ENCODE measurements around the gene MUSTN1. TPM values are rescaled to one million over a fixed set of nuclear protein-coding genes. Genes with fewer than 3 reads are reported as not detected.

MUSTN1 gene
- total RNA-seq, 1 donor from 2014 or later = 30.2 TPM

DNA sequence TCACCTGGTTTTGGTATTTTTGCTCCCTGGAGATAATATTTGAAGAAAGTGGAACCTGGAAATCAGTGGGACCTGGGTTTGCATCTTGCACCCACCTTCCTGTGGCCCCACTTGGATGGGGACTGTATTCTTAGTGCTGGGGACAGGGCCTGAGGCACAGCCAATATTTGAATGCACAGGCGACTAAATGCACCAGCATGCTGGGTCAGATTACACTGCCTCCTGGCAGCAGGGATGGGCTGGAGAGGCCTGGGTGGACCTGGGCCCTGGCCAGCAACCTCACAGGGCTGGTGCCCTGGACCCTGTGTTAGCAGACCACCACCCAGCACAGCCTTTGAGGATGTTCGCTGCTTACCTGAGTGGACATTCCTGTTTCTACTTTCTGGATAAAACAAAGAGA lies 14.9 kb downstream of the MUSTN1 start:
- no peak for TF ChIP-seq POLR2A (IDR thresholded peaks at IDR 0.05)
- TF ChIP-seq, protein P1, sequence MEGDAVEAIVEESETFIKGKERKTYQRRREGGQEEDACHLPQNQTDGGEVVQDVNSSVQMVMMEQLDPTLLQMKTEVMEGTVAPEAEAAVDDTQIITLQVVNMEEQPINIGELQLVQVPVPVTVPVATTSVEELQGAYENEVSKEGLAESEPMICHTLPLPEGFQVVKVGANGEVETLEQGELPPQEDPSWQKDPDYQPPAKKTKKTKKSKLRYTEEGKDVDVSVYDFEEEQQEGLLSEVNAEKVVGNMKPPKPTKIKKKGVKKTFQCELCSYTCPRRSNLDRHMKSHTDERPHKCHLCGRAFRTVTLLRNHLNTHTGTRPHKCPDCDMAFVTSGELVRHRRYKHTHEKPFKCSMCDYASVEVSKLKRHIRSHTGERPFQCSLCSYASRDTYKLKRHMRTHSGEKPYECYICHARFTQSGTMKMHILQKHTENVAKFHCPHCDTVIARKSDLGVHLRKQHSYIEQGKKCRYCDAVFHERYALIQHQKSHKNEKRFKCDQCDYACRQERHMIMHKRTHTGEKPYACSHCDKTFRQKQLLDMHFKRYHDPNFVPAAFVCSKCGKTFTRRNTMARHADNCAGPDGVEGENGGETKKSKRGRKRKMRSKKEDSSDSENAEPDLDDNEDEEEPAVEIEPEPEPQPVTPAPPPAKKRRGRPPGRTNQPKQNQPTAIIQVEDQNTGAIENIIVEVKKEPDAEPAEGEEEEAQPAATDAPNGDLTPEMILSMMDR (IDR thresholded peaks at IDR 0.05) = no peak
- Histone ChIP-seq H3K27ac (no peak overlapping the region), H3K4me3 (no peak overlapping the region), H3K4me1 (no peaks in the 10 kb centered on the region), H3K36me3 (no peaks in the 10 kb centered on the region), H3K27me3 (no peaks in the 10 kb centered on the region), H3K9me3 (no peaks in the 10 kb centered on the region)
- DNase-seq (ENCODE audit: extremely low spot score in 2 of 2) = no peak
- intact Hi-C loops (cut with DNase I) = no loop called here

DNA sequence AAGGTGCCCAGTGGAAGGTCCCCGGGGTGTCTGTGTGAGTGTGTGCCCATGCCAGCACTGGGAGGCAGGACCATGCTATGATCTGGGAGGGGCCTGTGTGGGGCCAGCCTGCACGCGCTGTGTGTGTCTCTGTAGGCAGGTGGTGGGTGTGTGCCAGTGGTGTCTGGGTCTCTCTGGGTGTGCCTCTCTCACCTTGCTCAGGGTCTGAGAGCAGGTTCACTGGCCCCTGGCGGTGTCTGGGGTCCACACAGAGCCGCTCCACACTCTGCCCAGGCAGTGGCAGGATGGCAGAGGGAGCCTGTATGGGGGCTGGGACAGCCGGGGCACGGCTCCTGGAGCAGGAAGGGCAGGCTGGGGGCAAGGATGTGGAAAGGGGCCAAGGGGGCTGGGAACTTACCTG lies 17.0 kb downstream of the MUSTN1 start:
- intact Hi-C loops (cut with DNase I) = no loop called here

DNA sequence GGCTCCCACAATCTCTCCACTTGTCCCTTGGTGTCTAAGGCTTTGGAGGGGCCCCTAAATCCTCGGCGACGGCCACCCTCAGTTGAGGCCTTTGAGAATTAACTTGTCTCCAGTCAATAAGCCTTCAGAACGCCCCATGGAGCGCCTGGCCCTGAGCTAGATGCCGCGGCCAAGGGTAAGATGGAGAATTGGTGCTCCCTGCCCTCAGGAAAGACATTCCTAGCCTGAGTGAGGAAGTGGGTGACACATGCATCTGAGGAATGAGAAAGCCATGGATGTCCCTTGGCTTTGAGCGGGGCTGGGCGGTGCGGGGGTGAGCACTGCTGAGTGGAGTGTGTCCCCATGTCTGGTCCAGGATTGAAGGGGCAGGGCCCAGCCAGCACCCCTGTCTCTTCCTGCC lies 17.6 kb downstream of the MUSTN1 start:
- no peak overlapping the region for H3K27ac ChIP-seq
- H3K4me1 ChIP-seq = no peaks in the 10 kb centered on the region
- intact Hi-C loops (cut with DNase I) = no loop called here
- H3K9me3 ChIP-seq = no peaks in the 10 kb centered on the region
- H3K4me3 ChIP-seq = no peak overlapping the region
- no peak for TF ChIP-seq POLR2AphosphoS5 (IDR thresholded peaks at IDR 0.05; ENCODE audit: insufficient read depth in 1 of 2, low read depth in 1 of 2)
- H3K27me3 ChIP-seq = no peaks in the 10 kb centered on the region
- H3K36me3 ChIP-seq = no peaks in the 10 kb centered on the region
- no peak for DNase-seq (ENCODE audit: extremely low spot score in 2 of 2)

More for the DNA sequence above, 17.0 kb downstream of the MUSTN1 start:
- no peak overlapping the region for H3K27ac ChIP-seq
- DNase-seq (ENCODE audit: extremely low spot score in 2 of 2) = no peak
- no peaks in the 10 kb centered on the region for H3K27me3 ChIP-seq
- no peaks in the 10 kb centered on the region for H3K4me1 ChIP-seq
- H3K4me3 ChIP-seq = no peak overlapping the region
- H3K36me3 ChIP-seq = no peaks in the 10 kb centered on the region
- H3K9me3 ChIP-seq = no peaks in the 10 kb centered on the region
- TF ChIP-seq, protein P1 (IDR thresholded peaks at IDR 0.05) = no peak
- TF ChIP-seq POLR2AphosphoS5 (IDR thresholded peaks at IDR 0.05; ENCODE audit: insufficient read depth in 1 of 2, low read depth in 1 of 2) = no peak
- TF ChIP-seq POLR2A (IDR thresholded peaks at IDR 0.05) = no peak

DNA sequence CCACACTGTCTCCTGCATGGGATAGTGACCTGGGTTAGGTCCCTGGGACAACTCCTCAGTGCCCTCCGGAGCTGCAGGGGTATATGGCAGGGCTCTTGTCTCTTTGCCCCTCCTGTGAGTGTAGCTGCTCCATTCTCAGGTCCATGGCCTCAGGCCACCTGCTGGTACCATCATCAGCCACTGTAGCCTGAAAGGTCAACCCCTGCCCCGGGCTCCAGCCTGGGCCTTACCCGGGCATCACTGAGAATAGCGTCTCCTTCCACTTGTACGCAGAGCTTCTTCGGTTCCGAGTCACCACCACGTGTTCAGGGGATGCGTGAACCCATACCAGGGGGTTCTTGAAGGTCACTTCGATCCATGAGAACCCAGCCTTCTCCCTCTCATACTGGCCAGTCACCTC lies 18.2 kb downstream of the MUSTN1 start:
- intact Hi-C loops (cut with DNase I) = no loop called here
- H3K36me3 ChIP-seq = no peaks in the 10 kb centered on the region
- H3K9me3 ChIP-seq = no peaks in the 10 kb centered on the region
- TF ChIP-seq, protein P1 (IDR thresholded peaks at IDR 0.05) = no peak
- TF ChIP-seq POLR2A (IDR thresholded peaks at IDR 0.05) (no peak), POLR2AphosphoS5 (IDR thresholded peaks at IDR 0.05; ENCODE audit: insufficient read depth in 1 of 2, low read depth in 1 of 2) (no peak)
- no peaks in the 10 kb centered on the region for H3K4me1 ChIP-seq
- no peak for DNase-seq (ENCODE audit: extremely low spot score in 2 of 2)
- no peak overlapping the region for H3K4me3 ChIP-seq
- no peak overlapping the region for H3K27ac ChIP-seq
- no peaks in the 10 kb centered on the region for H3K27me3 ChIP-seq

DNA sequence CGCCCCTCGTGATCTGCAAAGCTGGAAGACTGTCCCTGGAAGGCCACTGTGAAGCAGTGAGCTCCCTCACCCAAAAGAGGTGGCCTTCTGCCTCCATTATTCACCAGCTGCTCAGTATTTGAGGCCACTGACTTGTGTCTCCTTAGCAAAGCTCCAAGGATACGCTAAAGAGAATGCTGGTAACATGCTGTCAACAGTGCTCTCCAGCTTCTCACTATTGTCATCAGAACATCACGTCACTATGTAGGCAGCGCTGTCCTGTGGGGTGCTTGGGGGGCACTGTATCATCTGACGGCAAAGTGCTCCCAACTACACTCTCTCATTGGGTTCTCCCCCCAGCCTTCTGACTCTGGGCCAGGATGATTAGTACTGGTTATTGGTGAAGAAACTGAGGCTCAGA lies 18.6 kb downstream of the MUSTN1 start:
- H3K27me3 ChIP-seq = no peaks in the 10 kb centered on the region
- no peaks in the 10 kb centered on the region for H3K9me3 ChIP-seq
- intact Hi-C loops (cut with DNase I) = no loop called here
- no peak for DNase-seq (ENCODE audit: extremely low spot score in 2 of 2)
- H3K27ac ChIP-seq = no peak overlapping the region
- TF ChIP-seq, protein P1 (IDR thresholded peaks at IDR 0.05) = no peak
- TF ChIP-seq POLR2A (IDR thresholded peaks at IDR 0.05) (no peak), POLR2AphosphoS5 (IDR thresholded peaks at IDR 0.05; ENCODE audit: insufficient read depth in 1 of 2, low read depth in 1 of 2) (no peak)
- no peaks in the 10 kb centered on the region for H3K4me1 ChIP-seq
- no peak overlapping the region for H3K4me3 ChIP-seq
- H3K36me3 ChIP-seq = no peaks in the 10 kb centered on the region

DNA sequence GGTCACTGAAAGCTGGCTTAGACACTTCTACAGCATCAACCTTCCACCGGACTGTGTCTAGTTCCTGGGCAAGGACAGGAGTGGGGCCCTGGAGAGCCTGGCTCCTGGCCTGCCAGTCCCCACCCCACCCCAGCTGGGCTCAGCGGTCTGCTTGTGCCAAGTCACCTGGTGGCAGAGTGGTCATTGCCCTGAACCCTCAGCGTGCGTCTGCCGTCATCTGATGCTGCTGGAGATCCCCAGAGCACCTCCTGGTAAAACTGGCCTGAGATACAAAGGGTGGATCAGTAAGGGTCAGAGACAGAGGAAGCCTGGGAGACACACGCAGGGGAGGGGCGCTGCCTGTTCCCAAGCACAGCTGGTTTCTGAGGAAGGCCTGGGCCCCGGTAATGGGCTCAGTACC lies 21.0 kb downstream of the MUSTN1 start:
- Histone ChIP-seq H3K27ac (no peak overlapping the region), H3K4me3 (no peak overlapping the region), H3K9me3 (no peaks in the 10 kb centered on the region), H3K36me3 (no peaks in the 10 kb centered on the region), H3K4me1 (no peaks in the 10 kb centered on the region), H3K27me3 (no peaks in the 10 kb centered on the region)
- intact Hi-C loops (cut with DNase I) = no loop called here
- no peak for DNase-seq (ENCODE audit: extremely low spot score in 2 of 2)
- no peak for TF ChIP-seq POLR2AphosphoS5 (IDR thresholded peaks at IDR 0.05; ENCODE audit: insufficient read depth in 1 of 2, low read depth in 1 of 2)
- TF ChIP-seq POLR2A (IDR thresholded peaks at IDR 0.05) = no peak
- TF ChIP-seq, protein P1 (IDR thresholded peaks at IDR 0.05) = no peak
